ENCODE results near the gene WDR59. TPM values are rescaled to one million over a fixed set of nuclear protein-coding genes. Genes with fewer than 3 reads are reported as not detected.
"Not testable (repeated sequence)": the region's sequence is repeated elsewhere in the genome, so short reads cannot be mapped to it uniquely, and the experiment has no call there.

WDR59 gene
- total RNA-seq, 1 donor, result 19.9 TPM

GRCh38 chr16:74997042-74997491, 12.1 kb upstream of the WDR59 start:
- TF ChIP-seq, protein P1, sequence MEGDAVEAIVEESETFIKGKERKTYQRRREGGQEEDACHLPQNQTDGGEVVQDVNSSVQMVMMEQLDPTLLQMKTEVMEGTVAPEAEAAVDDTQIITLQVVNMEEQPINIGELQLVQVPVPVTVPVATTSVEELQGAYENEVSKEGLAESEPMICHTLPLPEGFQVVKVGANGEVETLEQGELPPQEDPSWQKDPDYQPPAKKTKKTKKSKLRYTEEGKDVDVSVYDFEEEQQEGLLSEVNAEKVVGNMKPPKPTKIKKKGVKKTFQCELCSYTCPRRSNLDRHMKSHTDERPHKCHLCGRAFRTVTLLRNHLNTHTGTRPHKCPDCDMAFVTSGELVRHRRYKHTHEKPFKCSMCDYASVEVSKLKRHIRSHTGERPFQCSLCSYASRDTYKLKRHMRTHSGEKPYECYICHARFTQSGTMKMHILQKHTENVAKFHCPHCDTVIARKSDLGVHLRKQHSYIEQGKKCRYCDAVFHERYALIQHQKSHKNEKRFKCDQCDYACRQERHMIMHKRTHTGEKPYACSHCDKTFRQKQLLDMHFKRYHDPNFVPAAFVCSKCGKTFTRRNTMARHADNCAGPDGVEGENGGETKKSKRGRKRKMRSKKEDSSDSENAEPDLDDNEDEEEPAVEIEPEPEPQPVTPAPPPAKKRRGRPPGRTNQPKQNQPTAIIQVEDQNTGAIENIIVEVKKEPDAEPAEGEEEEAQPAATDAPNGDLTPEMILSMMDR (IDR thresholded peaks at IDR 0.05; ENCODE audit: insufficient read depth, low read depth, low read length), result no peak
- no peak overlapping the region for H3K4me3 ChIP-seq (ENCODE audit: low read depth, low read length)
- no peak for DNase-seq (ENCODE audit: low read depth)

- no peak for DNase-seq (ENCODE audit: low read depth)
- TF ChIP-seq, protein P1 (IDR thresholded peaks at IDR 0.05; ENCODE audit: insufficient read depth, low read depth, low read length), result no peak
- H3K4me3 ChIP-seq (ENCODE audit: low read depth, low read length), result no peak overlapping the region
Observed at GRCh38 chr16:74995986-74996385, 11.1 kb upstream of the WDR59 start.

DNA sequence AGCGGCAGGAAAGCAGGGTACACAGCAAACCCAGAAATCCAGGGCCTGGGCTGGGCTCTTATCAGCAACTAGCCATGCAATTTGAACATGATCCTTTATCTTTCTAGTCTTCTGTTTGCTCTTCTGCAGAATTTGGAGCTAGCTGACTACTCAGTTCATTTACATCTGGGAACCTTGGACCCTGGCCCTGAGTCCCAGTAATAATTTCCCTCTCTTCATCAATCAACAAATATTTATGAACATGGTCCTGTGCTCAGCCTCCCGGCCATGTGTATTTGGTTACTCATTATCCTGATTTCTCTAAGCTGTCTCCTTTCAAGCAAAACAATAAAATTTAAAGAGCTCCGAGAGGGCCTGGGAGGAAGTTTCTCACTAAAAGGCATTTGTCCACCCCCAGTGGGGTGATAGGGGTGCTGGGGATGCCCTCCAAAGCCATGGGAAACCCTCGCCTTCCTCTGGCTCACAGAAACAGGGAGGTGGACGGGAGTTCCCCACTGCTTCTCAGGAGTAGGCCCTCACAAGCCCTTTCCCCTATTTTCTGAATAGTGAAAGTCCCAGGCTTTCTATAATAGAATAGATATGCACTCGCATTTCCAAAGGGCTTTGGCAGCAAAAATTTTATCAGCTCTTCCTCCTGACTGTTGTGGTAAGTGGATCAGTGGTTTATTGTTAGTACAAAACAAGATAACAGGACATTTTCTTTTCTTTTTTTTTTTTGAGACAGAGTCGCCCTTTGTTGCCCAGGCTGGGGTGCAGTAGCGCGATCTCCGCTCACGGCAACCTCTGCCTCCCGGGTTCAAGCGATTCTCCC, 6.9 kb upstream of the WDR59 start:
- TF ChIP-seq, protein P1 (IDR thresholded peaks at IDR 0.05; ENCODE audit: insufficient read depth, low read depth, low read length), result no peak
- no peak for DNase-seq (ENCODE audit: low read depth)
- no peak overlapping the region for H3K4me3 ChIP-seq (ENCODE audit: low read depth, low read length)

DNA sequence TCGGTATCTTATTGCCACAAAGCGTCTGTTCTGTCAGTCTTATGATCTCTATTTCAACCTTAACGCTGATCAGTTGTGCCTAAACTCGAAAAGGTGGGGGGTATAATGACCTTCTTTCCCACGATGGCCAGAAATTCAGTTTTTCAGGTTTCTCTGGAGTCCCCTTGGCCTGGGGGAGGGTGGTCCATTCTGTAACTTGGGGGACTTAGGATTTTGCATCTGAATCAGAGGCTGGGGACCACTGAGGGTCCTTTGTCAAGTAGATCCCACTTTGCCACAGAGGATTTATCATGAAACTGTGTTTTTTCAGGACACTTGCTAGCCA, 6.3 kb upstream of the WDR59 start:
- H3K4me3 ChIP-seq (ENCODE audit: low read depth, low read length), result no peak overlapping the region
- TF ChIP-seq, protein P1 (IDR thresholded peaks at IDR 0.05; ENCODE audit: insufficient read depth, low read depth, low read length), result no peak
- DNase-seq (ENCODE audit: low read depth), result no peak

GRCh38 chr16:74990832-74991231, 5.9 kb upstream of the WDR59 start:
- no peak for DNase-seq (ENCODE audit: low read depth)
- no peak overlapping the region for H3K4me3 ChIP-seq (ENCODE audit: low read depth, low read length)
- TF ChIP-seq, protein P1 (IDR thresholded peaks at IDR 0.05; ENCODE audit: insufficient read depth, low read depth, low read length), result no peak

DNA sequence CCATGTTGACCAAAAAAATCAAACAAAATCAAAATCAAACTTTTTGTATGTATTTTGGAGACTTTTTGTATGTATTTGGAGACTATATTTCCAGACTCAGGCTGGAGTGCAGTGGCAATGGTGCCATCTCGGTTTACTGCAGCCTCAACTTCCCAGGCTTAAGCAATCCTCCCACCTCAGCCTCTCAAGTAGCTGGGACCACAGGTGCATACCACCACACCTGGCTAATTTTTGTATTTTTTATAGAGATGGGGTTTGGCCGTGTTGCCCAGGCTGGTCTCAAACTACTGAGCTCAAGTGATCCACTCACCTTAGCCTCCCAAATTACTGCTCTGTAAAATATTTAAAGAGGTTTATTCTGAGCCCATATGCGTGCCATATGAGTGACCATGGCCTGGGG, 4.9 kb upstream of the WDR59 start:
- DNase-seq (ENCODE audit: low read depth); H3K4me3 ChIP-seq (ENCODE audit: low read depth, low read length): not testable (repeated sequence)

DNA sequence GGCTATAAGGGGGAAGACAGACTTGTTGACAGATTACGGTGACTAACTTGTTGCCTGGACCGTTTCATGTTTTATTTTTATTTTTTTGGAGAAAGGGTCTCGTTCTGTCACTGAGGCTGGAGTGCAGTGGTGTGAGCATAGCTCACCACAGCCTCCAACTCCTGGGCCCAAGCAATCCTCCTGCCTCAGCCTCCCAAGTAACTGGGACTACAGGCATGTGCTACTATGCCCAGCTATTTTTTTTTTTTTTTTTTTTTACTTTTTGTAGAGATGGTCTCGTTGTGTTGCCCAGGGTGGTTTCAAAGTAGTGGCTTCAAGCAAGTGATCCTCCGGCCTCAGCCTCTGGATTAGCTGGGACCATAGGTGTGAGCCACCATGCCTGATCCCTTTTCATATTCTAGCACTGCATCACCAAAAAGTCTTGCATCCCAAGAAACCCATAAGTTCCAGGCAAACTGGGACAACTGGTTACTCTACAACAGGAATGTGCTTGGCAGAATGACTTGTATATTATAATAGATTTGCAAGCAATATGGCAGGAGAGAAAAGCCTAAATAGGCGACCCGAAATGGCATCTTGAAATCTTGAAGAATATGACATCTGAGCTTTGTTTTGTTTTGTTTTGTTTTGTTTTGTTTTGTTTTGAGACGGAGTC, 2.2 kb upstream of the WDR59 start:
- no peak for DNase-seq (ENCODE audit: low read depth)
- H3K4me3 ChIP-seq (ENCODE audit: low read depth, low read length), result no peak overlapping the region
- TF ChIP-seq, protein P1 (IDR thresholded peaks at IDR 0.05; ENCODE audit: insufficient read depth, low read depth, low read length), result no peak
